B cell (primary cell): ENCODE results near the gene P4HA2.

Experiments used
- CTCF ChIP-seq: fragments of 200-600 bp; IDR thresholded peaks from one replicate; pipeline ENCODE4 v1.8.0; 2022; ENCODE audit warnings: antibody characterized with exemption, mild to moderate bottlenecking
- EZH2 ChIP-seq: IDR thresholded peaks from 2 replicates; pipeline ENCODE4 v1.6.1; 2012; ENCODE audit warnings: borderline replicate concordance, low read depth, mild to moderate bottlenecking, moderate library complexity, low read length; ENCODE audit not compliant: insufficient read depth, poor library complexity, severe bottlenecking

GRCh38 chr5:132214491-132214890, 13.2 kb downstream of the P4HA2 start:
- TF ChIP-seq EZH2 (no peak), CTCF (no peak)
